Measurements from ENCODE around the gene NME5.
"Not testable (repeated sequence)": the region's sequence is repeated elsewhere in the genome, so short reads cannot be mapped to it uniquely, and the experiment has no call there.

Gene NME5

GRCh38 chr5:138078006-138078643 is 61.1 kb downstream of the NME5 start:
- Histone ChIP-seq H3K27me3 (ENCODE audit: control insufficient read depth, insufficient read depth, low read length) (no peaks in the 10 kb centered on the region), H3K4me1 (no peaks in the 10 kb centered on the region), H3K9me3 (ENCODE audit: control insufficient read depth, low read length) (no peaks in the 10 kb centered on the region), H3K4me3 (ENCODE audit: low read depth, low read length) (no peak overlapping the region), H3K79me2 (no peaks in the 10 kb centered on the region), H3K4me2 (ENCODE audit: low read length) (no peak overlapping the region), H2AFZ (no peak overlapping the region), H3K36me3 (ENCODE audit: control insufficient read depth, insufficient read depth, low read length) (no peaks in the 10 kb centered on the region), H3K27ac (no peak overlapping the region), H3K9ac (no peak overlapping the region)
- TF ChIP-seq CTCF (IDR thresholded peaks at IDR 0.05), result no peak

GRCh38 chr5:138077064-138077696 is 62.0 kb downstream of the NME5 start:
- Histone ChIP-seq H3K4me1 (no peaks in the 10 kb centered on the region), H3K9me3 (ENCODE audit: control insufficient read depth, low read length) (no peaks in the 10 kb centered on the region), H3K27me3 (ENCODE audit: control insufficient read depth, insufficient read depth, low read length) (no peaks in the 10 kb centered on the region), H3K4me2 (ENCODE audit: low read length) (no peak overlapping the region), H3K36me3 (ENCODE audit: control insufficient read depth, insufficient read depth, low read length) (no peaks in the 10 kb centered on the region), H3K27ac (no peak overlapping the region), H2AFZ (no peak overlapping the region), H3K9ac (no peak overlapping the region), H3K4me3 (ENCODE audit: low read depth, low read length) (no peak overlapping the region), H3K79me2 (no peaks in the 10 kb centered on the region)
- peak; percentile 86 for TF ChIP-seq CTCF (IDR thresholded peaks at IDR 0.05)

- not testable (repeated sequence) for H3K36me3 ChIP-seq (ENCODE audit: control insufficient read depth, insufficient read depth, low read length); H3K27me3 ChIP-seq (ENCODE audit: control insufficient read depth, insufficient read depth, low read length); H2AFZ ChIP-seq; H3K4me1 ChIP-seq; H3K4me2 ChIP-seq (ENCODE audit: low read length); H3K9me3 ChIP-seq (ENCODE audit: control insufficient read depth, low read length); H3K79me2 ChIP-seq; H3K27ac ChIP-seq; H3K4me3 ChIP-seq (ENCODE audit: low read depth, low read length); H3K9ac ChIP-seq
Measured at GRCh38 chr5:138070026-138070425, 69.2 kb downstream of the NME5 start.

- Histone ChIP-seq H3K27ac (no peak overlapping the region), H3K4me2 (ENCODE audit: low read length) (no peak overlapping the region), H3K9ac (no peak overlapping the region), H3K79me2 (no peaks in the 10 kb centered on the region), H3K36me3 (ENCODE audit: control insufficient read depth, insufficient read depth, low read length) (no peaks in the 10 kb centered on the region), H3K27me3 (ENCODE audit: control insufficient read depth, insufficient read depth, low read length) (no peaks in the 10 kb centered on the region), H3K9me3 (ENCODE audit: control insufficient read depth, low read length) (no peaks in the 10 kb centered on the region), H2AFZ (peak overlapping the region; percentile 51), H3K4me3 (ENCODE audit: low read depth, low read length) (no peak overlapping the region), H3K4me1 (no peaks in the 10 kb centered on the region)
- peak; percentile 89 for TF ChIP-seq CTCF (IDR thresholded peaks at IDR 0.05)
Measured at GRCh38 chr5:138068742-138069600, 70.3 kb downstream of the NME5 start.

GRCh38 chr5:138067945-138068344 is 71.3 kb downstream of the NME5 start:
- no peak overlapping the region for H2AFZ ChIP-seq
- no peak overlapping the region for H3K4me2 ChIP-seq (ENCODE audit: low read length)
- no peaks in the 10 kb centered on the region for H3K9me3 ChIP-seq (ENCODE audit: control insufficient read depth, low read length)
- H3K27me3 ChIP-seq (ENCODE audit: control insufficient read depth, insufficient read depth, low read length), result no peaks in the 10 kb centered on the region
- H3K4me1 ChIP-seq, result no peaks in the 10 kb centered on the region
- H3K4me3 ChIP-seq (ENCODE audit: low read depth, low read length), result no peak overlapping the region
- no peaks in the 10 kb centered on the region for H3K79me2 ChIP-seq
- H3K9ac ChIP-seq, result no peak overlapping the region
- no peak overlapping the region for H3K27ac ChIP-seq
- H3K36me3 ChIP-seq (ENCODE audit: control insufficient read depth, insufficient read depth, low read length), result no peaks in the 10 kb centered on the region
- no peak for TF ChIP-seq CTCF (IDR thresholded peaks at IDR 0.05)
